ENCODE results near the gene UBASH3A. TPM values are rescaled to one million over a fixed set of nuclear protein-coding genes. Genes with fewer than 3 reads are reported as not detected.

The UBASH3A gene
- total RNA-seq, 4 donors from 2014 or later: 0.41 TPM; not detected in 3

DNA sequence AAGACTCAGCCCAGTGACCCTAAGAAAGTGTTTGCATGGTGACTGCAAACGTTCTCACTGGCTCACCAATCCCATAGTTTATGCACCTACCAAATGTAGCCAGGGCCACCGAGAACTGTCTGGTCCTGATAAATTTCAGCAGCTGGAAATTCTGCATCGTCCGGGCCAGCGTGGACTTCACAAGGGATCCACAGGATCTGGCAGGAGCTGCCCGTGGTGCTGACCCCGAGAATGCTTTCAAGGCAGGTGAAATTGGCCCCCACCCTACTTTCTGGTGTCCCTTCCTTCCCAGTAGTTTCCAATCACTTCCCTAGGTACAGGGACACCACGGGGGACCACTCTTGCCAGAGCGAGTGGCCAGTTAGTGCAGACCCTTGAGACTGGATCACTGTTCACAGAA is 26.2 kb downstream of the UBASH3A start:
- Histone ChIP-seq H3K27me3 (peaks cover 0 to 18% (median 14%) of the 10 kb centered on the region in 3 donors), H3K4me1 (no peaks in the 10 kb centered on the region)

DNA sequence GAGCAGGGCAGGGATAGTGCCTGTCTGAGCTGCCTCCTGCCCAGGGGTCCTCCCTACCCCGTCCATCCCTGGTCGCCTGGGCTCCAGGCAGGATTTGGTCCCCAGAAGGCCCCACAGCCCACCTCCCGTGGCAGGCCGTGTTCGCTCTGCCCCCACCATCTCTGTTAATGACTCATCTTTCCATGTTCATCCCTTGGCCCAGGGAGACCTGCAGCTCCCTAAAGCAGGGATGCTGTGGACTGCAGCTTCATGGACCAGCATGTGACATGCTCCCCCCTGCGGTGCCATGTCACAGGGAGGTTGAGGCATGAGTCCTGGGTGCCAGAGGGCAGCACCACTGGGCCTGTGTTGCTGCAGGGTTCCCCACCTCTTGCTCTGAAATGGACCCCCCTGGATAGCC is 26.8 kb downstream of the UBASH3A start:
- H3K27me3 ChIP-seq: peaks cover 0 to 18% (median 13%) of the 10 kb centered on the region in 3 donors
- ATAC-seq (no peak), DNase-seq (no peak)
- TF ChIP-seq, protein P1, sequence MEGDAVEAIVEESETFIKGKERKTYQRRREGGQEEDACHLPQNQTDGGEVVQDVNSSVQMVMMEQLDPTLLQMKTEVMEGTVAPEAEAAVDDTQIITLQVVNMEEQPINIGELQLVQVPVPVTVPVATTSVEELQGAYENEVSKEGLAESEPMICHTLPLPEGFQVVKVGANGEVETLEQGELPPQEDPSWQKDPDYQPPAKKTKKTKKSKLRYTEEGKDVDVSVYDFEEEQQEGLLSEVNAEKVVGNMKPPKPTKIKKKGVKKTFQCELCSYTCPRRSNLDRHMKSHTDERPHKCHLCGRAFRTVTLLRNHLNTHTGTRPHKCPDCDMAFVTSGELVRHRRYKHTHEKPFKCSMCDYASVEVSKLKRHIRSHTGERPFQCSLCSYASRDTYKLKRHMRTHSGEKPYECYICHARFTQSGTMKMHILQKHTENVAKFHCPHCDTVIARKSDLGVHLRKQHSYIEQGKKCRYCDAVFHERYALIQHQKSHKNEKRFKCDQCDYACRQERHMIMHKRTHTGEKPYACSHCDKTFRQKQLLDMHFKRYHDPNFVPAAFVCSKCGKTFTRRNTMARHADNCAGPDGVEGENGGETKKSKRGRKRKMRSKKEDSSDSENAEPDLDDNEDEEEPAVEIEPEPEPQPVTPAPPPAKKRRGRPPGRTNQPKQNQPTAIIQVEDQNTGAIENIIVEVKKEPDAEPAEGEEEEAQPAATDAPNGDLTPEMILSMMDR (IDR thresholded peaks at IDR 0.05 in 4 of 5, conservative IDR thresholded peaks at IDR 0.05 in 1 of 5): no peak
- TF ChIP-seq POLR2A (IDR thresholded peaks at IDR 0.05): no peak
- H3K27ac ChIP-seq: no peak overlapping the region
- H3K4me1 ChIP-seq: no peaks in the 10 kb centered on the region
- intact Hi-C loops (cut with DNase I; ENCODE audit: low total_unique reads): no loop called here
- in situ Hi-C loops (cut with MboI; ENCODE audit: low sequenced_read_pairs in 4 of 4): loop anchor here in 1 of 4 donors (25.0 kb wide), 1 partner anchor 93 kb away; no protein-coding TSS in a partner anchor
- H3K36me3 ChIP-seq: no peaks in the 10 kb centered on the region
- no peak overlapping the region for H3K4me3 ChIP-seq
- no peaks in the 10 kb centered on the region for H3K9me3 ChIP-seq

More for the DNA sequence above, 26.2 kb downstream of the UBASH3A start:
- H3K9me3 ChIP-seq: no peaks in the 10 kb centered on the region
- no peaks in the 10 kb centered on the region for H3K36me3 ChIP-seq
- intact Hi-C loops (cut with DNase I; ENCODE audit: low total_unique reads): no loop called here
- ATAC-seq (no peak), DNase-seq (no peak)
- no peak for TF ChIP-seq POLR2A (IDR thresholded peaks at IDR 0.05)
- TF ChIP-seq, protein P1 (IDR thresholded peaks at IDR 0.05 in 4 of 5, conservative IDR thresholded peaks at IDR 0.05 in 1 of 5): no peak
- no peak overlapping the region for H3K27ac ChIP-seq
- H3K4me3 ChIP-seq: no peak overlapping the region
- in situ Hi-C loops (cut with MboI; ENCODE audit: low sequenced_read_pairs in 4 of 4): loop anchor here in 1 of 4 donors (25.0 kb wide), 1 partner anchor 93 kb away; no protein-coding TSS in a partner anchor

DNA sequence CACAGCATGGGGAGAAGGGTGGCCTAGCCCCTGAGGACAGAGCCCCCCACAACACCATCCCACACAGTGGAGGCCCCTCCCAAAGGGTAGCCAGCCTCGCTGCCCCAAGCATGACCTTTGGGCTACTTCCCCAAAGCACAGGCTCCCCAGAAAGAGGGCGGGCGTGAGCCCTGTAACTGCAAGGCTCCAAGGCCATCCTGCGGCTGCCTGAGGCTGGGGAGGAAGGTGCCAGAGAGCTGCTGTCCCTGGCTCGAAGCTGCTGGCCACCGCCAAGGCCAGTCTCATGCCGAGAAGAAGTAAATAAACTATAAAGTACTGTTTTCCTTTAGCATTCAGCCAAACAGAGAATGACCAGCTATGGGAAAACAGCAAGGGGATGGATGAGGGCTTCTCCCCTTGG is 27.5 kb downstream of the UBASH3A start:
- Histone ChIP-seq H3K27me3 (peaks cover 0 to 16% (median 13%) of the 10 kb centered on the region in 3 donors), H3K27ac (no peak overlapping the region), H3K36me3 (no peaks in the 10 kb centered on the region), H3K4me1 (no peaks in the 10 kb centered on the region), H3K4me3 (no peak overlapping the region), H3K9me3 (no peaks in the 10 kb centered on the region)
- DNase-seq (no peak), ATAC-seq (no peak)
- in situ Hi-C loops (cut with MboI; ENCODE audit: low sequenced_read_pairs in 4 of 4): loop anchor here in 1 of 4 donors (25.0 kb wide), 1 partner anchor 94 kb away; no protein-coding TSS in a partner anchor
- TF ChIP-seq, protein P1 (IDR thresholded peaks at IDR 0.05 in 4 of 5, conservative IDR thresholded peaks at IDR 0.05 in 1 of 5): no peak
- TF ChIP-seq POLR2A (IDR thresholded peaks at IDR 0.05): no peak
- intact Hi-C loops (cut with DNase I; ENCODE audit: low total_unique reads): no loop called here

- in situ Hi-C loops (cut with MboI; ENCODE audit: low sequenced_read_pairs in 4 of 4): loop anchor here in 1 of 4 donors (25.0 kb wide), 1 partner anchor 95 kb away; no protein-coding TSS in a partner anchor
- TF ChIP-seq, protein P1 (IDR thresholded peaks at IDR 0.05 in 4 of 5, conservative IDR thresholded peaks at IDR 0.05 in 1 of 5): no peak
- TF ChIP-seq POLR2A (IDR thresholded peaks at IDR 0.05): no peak
- H3K4me3 ChIP-seq: no peak overlapping the region
- no peak overlapping the region for H3K27ac ChIP-seq
- H3K36me3 ChIP-seq: no peaks in the 10 kb centered on the region
- intact Hi-C loops (cut with DNase I; ENCODE audit: low total_unique reads): no loop called here
- H3K27me3 ChIP-seq: peaks cover 0 to 17% (median 14%) of the 10 kb centered on the region in 3 donors
- no peak for DNase-seq
- H3K9me3 ChIP-seq: no peaks in the 10 kb centered on the region
- ATAC-seq: no peak
- no peaks in the 10 kb centered on the region for H3K4me1 ChIP-seq
These were observed 29.0 kb downstream of the UBASH3A start for GRCh38 chr21:42432695-42433094.

All from gastrocnemius medialis (tissue), 4 donors.